ENCODE measurements around the gene LRRC47. TPM values are rescaled to one million over a fixed set of nuclear protein-coding genes. Genes with fewer than 3 reads are reported as not detected.

Gene LRRC47
- total RNA-seq, 2 experiments from 2014 or later = 43.0 to 45.6 TPM

GRCh38 chr1:3775490-3776230, 20.6 kb downstream of the LRRC47 start:
- ChIA-PET POLR2A (interaction anchor here (0.8 kb wide), 1 partner anchor 20 kb away, joined by 3 read pairs; the partner anchor contains the start of gene LRRC47), CTCF (interaction anchor here (0.7 to 2.2 kb wide), 9 partner anchors 8 to 28 kb away, joined by 3 to 9 read pairs (median 4); partner anchors contain the start of gene LRRC47)

- CTCF ChIA-PET = interaction anchor here (1.2 to 2.2 kb wide), 5 partner anchors 19 to 29 kb away, joined by 3 to 9 read pairs (median 6); no protein-coding TSS in a partner anchor
- POLR2A ChIA-PET = no interaction called here
Observed at GRCh38 chr1:3774946-3775489, 21.3 kb downstream of the LRRC47 start.

- CTCF ChIA-PET = interaction anchor here (0.9 to 2.2 kb wide), 3 partner anchors 11 to 27 kb away, joined by 3 to 9 read pairs (median 4); no protein-coding TSS in a partner anchor
- POLR2A ChIA-PET = no interaction called here
Observed at GRCh38 chr1:3774276-3774945, 21.9 kb downstream of the LRRC47 start.

- POLR2A ChIA-PET = no interaction called here
- CTCF ChIA-PET = interaction anchor here (0.9 kb wide), 2 partner anchors 12 to 17 kb away, joined by 3 to 4 read pairs; no protein-coding TSS in a partner anchor
Observed at GRCh38 chr1:3773572-3774275, 22.6 kb downstream of the LRRC47 start.

GRCh38 chr1:3772715-3773571, 23.4 kb downstream of the LRRC47 start, which contains the start of gene SMIM1:
SMIM1 (plus strand) TSS chr1:3772749; CDS start chr1:3775374, 2,625 bp downstream.
- ChIA-PET CTCF (interaction anchor here (0.9 kb wide), 2 partner anchors 13 to 17 kb away, joined by 3 to 4 read pairs; no protein-coding TSS in a partner anchor), POLR2A (no interaction called here)

- POLR2A ChIA-PET = no interaction called here
- CTCF ChIA-PET = no interaction called here
Observed at GRCh38 chr1:3772027-3772714, 24.1 kb downstream of the LRRC47 start.

- ChIA-PET POLR2A (no interaction called here), CTCF (no interaction called here)
Observed at GRCh38 chr1:3771108-3772026, 24.9 kb downstream of the LRRC47 start.

GRCh38 chr1:3770047-3770765, 26.1 kb downstream of the LRRC47 start:
- ChIA-PET CTCF (interaction anchor here (0.7 kb wide), 1 partner anchor 29 kb away, joined by 3 read pairs; no protein-coding TSS in a partner anchor), POLR2A (no interaction called here)

- ChIA-PET POLR2A (no interaction called here), CTCF (interaction anchor here (0.6 kb wide), 1 partner anchor 80 kb away, joined by 3 read pairs; no protein-coding TSS in a partner anchor)
Observed at GRCh38 chr1:3768811-3769390, 27.4 kb downstream of the LRRC47 start.

GRCh38 chr1:3767328-3767925, 28.9 kb downstream of the LRRC47 start:
- ChIA-PET CTCF (interaction anchor here (0.6 to 1.3 kb wide), 3 partner anchors 10 to 152 kb away, joined by 4 to 5 read pairs (median 4); no protein-coding TSS in a partner anchor), POLR2A (no interaction called here)

- ChIA-PET CTCF (no interaction called here), POLR2A (no interaction called here)
Observed at GRCh38 chr1:3763351-3764125, 32.8 kb downstream of the LRRC47 start.

GRCh38 chr1:3762873-3763228, 33.4 kb downstream of the LRRC47 start:
- ChIA-PET CTCF (no interaction called here), POLR2A (no interaction called here)

- POLR2A ChIA-PET = no interaction called here
- CTCF ChIA-PET = no interaction called here
Observed at GRCh38 chr1:3762151-3762872, 34.0 kb downstream of the LRRC47 start.

- ChIA-PET CTCF (no interaction called here), POLR2A (interaction anchor here (0.6 kb wide), 1 partner anchor 9 kb away, joined by 3 read pairs; the partner anchor contains the start of gene CCDC27)
Observed at GRCh38 chr1:3761296-3762010, 34.8 kb downstream of the LRRC47 start.
